Measurements from ENCODE around the gene TEAD2.

- TF ChIP-seq CTCF (IDR thresholded peaks at IDR 0.05) (no peak), POLR2A (IDR thresholded peaks at IDR 0.05) (no peak)
Measured at GRCh38 chr19:49395581-49396407, 33.6 kb upstream of the TEAD2 start.
